LNCaP clone FGC (cell line): ENCODE results near the gene SLC12A6.
"Not testable (repeated sequence)": the region's sequence is repeated elsewhere in the genome, so short reads cannot be mapped to it uniquely, and the experiment has no call there.

Experiments used
- DNase-seq: peaks from one replicate; pipeline ENCODE4 v3.0.0-alpha.2; 2011; ENCODE audit warnings: low read depth
- H3K4me3 ChIP-seq: 2 replicates; pipeline ENCODE4 v1.5.1; 2011; ENCODE audit warnings: mild to moderate bottlenecking, low read depth, low read length, control low read depth
- TF ChIP-seq, protein P1 (sequence below): IDR thresholded peaks from 2 replicates; pipeline ENCODE4 v1.5.1; 2012; ENCODE audit warnings: mild to moderate bottlenecking; ENCODE audit not compliant: control insufficient read depth, insufficient read depth; ENCODE audit errors: extremely low read depth

SLC12A6 gene

DNA sequence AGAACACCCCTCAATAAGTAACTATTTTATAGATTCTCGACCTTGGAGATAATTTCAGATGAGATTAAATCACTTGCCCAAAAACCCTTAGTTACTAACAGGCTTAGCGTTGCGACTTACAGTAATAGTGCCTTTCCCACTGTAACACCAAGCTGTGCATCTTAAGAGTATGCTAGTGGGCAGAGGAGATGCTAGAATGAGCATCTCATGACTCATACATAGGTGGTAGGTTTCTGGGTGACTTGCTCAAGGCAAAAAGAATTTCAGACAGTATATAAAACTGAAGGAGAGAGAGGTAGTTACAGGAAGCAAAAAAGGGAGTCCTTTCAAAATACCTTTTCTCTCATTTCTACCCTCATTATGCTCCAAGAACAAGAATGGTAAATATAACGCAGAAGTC lies 131.6 kb downstream of the SLC12A6 start:
- TF ChIP-seq, protein P1, sequence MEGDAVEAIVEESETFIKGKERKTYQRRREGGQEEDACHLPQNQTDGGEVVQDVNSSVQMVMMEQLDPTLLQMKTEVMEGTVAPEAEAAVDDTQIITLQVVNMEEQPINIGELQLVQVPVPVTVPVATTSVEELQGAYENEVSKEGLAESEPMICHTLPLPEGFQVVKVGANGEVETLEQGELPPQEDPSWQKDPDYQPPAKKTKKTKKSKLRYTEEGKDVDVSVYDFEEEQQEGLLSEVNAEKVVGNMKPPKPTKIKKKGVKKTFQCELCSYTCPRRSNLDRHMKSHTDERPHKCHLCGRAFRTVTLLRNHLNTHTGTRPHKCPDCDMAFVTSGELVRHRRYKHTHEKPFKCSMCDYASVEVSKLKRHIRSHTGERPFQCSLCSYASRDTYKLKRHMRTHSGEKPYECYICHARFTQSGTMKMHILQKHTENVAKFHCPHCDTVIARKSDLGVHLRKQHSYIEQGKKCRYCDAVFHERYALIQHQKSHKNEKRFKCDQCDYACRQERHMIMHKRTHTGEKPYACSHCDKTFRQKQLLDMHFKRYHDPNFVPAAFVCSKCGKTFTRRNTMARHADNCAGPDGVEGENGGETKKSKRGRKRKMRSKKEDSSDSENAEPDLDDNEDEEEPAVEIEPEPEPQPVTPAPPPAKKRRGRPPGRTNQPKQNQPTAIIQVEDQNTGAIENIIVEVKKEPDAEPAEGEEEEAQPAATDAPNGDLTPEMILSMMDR, result no peak
- H3K4me3 ChIP-seq, result no peak overlapping the region
- DNase-seq, result no peak

DNA sequence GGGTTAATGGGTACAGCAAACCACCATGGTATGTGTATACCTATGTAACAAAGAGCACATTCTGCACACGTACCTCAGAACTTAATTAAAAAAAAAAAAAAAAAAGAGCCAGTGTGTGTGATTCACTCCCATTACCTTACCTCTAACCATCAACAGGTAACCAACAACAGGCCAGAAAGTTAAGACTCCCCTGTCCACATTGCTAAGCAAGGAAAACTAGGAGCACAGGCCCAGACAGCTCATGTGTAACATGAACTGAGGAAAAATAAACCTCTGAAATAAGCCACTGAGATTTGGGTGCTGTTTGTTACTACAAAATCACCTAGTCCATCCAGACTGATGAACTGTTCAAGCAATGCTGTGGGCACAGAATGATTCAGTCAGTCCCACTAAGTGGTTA lies 133.6 kb downstream of the SLC12A6 start:
- DNase-seq, result no peak
- H3K4me3 ChIP-seq, result no peak overlapping the region
- TF ChIP-seq, protein P1, result no peak

DNA sequence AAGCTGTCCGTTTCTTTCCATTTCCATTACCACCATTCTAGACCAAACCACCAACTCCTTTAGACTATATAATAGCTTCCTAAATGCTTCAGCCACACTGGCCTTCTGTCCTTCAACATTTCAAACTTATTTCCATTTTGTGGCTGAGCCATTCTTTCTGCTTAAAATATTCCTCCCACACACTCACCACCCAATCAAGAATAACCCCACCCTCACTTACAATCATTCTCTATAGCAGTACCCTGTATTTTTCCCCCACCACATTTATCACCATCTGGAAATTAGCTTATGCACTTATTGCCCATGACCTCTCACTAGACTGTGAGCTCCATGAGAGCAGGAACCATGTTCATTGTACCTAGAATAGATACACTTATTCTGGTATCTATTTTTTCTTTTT lies 134.3 kb downstream of the SLC12A6 start:
- DNase-seq, result no peak
- TF ChIP-seq, protein P1, result no peak
- no peak overlapping the region for H3K4me3 ChIP-seq

DNA sequence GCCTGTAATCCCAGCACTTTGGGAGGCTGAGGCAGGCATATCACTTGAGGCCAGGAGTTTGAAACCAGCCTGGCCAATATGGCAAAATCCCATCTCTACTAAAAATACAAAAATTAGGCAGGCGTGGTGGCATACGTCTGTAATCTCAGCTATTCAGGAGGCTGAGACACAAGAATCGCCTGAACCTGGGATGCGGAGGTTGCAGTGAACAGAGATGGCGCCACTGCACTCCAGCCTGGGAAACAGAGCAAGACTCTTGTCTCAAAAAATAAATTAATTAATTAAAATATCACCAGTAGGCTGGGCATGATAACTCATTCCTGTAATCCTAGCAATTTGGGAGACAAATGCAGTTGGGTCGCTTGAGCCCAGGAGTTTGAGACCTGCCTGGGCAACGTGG lies 144.3 kb downstream of the SLC12A6 start:
- H3K4me3 ChIP-seq, DNase-seq: not testable (repeated sequence)

DNA sequence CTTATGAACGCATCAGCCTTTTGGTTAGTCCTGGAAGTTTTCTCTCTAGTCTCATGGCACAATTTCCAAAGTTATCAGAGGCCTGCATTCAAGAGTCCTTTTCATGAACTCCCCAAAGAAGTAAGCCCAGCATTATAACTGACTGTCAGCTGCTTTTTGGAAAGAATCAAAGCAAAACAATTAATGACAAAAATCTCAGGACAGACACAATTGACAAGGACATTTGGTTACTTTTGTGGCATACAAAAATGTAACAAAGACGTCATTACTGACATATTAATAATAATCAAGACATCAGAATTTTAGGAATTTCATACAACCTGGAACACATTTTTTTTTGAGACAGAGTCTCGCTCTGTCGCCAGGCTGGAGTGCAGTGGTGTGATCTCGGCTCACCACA lies 148.9 kb downstream of the SLC12A6 start:
- no peak for DNase-seq
- no peak overlapping the region for H3K4me3 ChIP-seq
- TF ChIP-seq, protein P1, result no peak

DNA sequence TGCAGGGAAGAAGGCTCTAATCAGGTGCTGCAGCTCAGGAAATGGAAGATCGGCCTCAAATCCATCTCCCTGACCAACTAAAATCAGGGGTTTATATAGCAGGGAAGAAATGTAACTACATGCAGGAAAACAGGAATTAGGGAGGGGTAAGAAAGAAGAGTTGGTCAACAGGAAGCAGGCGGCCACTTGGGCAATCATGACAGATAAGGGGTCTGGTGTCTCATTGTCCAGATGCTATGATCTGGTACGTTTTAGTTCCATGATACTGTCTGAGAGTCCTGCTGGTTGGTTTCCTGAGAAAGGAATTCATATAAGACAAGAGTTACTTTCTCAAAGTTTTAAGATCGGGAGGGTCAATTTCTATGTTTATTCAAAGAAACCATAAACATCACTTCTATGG lies 151.9 kb downstream of the SLC12A6 start:
- DNase-seq, result no peak
- TF ChIP-seq, protein P1, result no peak
- no peak overlapping the region for H3K4me3 ChIP-seq

DNA sequence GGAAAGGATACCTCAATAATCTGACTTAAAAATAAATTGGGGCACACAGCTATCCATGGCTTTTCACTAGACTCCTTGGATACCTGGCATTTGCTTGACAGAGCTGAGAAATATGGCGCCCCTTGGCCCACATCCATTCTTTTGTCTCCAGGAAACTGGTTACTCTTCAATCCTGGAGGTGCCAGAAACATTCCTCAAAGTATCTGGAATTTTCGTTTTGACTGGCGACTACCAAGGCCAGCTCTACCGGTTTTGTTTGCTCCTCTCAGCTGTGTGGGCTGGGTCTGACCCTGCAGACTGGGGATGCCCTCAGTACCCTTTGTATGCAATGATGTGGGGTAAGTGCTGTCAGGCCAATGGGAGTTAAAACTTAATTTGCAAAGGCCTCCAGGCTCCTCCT lies 154.6 kb downstream of the SLC12A6 start:
- H3K4me3 ChIP-seq, result no peak overlapping the region
- TF ChIP-seq, protein P1, result no peak
- peak; percentile 60 for DNase-seq
